Loucy (cell line): ENCODE data around the gene CREBRF.

Experiments used
- H2AFZ ChIP-seq: fragments of 200-600 bp; sonication (generic); 2 replicates; pipeline ENCODE4 v1.6.0; 2016; ENCODE audit warnings: antibody characterized with exemption, mild to moderate bottlenecking, low read length, moderate library complexity
- H3F3A ChIP-seq: fragments of 200-600 bp; 2 replicates; pipeline ENCODE4 v1.6.0; 2016; ENCODE audit warnings: antibody characterized with exemption, low read depth, mild to moderate bottlenecking
- H3K27me3 ChIP-seq: fragments of 200-600 bp; sonication (generic); 2 replicates; pipeline ENCODE4 v1.6.1; 2014; ENCODE audit warnings: low read length, mild to moderate bottlenecking; ENCODE audit not compliant: insufficient read depth, poor library complexity, severe bottlenecking
- H3K36me3 ChIP-seq: fragments of 200-600 bp; sonication (generic); 2 replicates; pipeline ENCODE4 v1.6.1; 2016; ENCODE audit warnings: low read length; ENCODE audit not compliant: insufficient read depth
- H3K4me1 ChIP-seq: fragments of 200-600 bp; sonication (generic); 2 replicates; pipeline ENCODE4 v1.5.1; 2014; ENCODE audit warnings: low read length, mild to moderate bottlenecking; ENCODE audit not compliant: insufficient read depth, poor library complexity, severe bottlenecking
- H3K4me2 ChIP-seq: fragments of 200-600 bp; sonication (generic); 2 replicates; pipeline ENCODE4 v1.6.0; 2014; ENCODE audit warnings: antibody characterized with exemption, low read length, low read depth, mild to moderate bottlenecking; ENCODE audit not compliant: poor library complexity, severe bottlenecking
- H3K4me3 ChIP-seq: fragments of 200-600 bp; sonication (generic); 2 replicates; pipeline ENCODE4 v1.5.1; 2014; ENCODE audit warnings: low read length, mild to moderate bottlenecking, mixed read lengths; ENCODE audit not compliant: poor library complexity, severe bottlenecking
- H3K79me2 ChIP-seq: fragments of 200-600 bp; sonication (generic); 2 replicates; pipeline ENCODE4 v1.6.1; 2014; ENCODE audit warnings: low read length; ENCODE audit not compliant: insufficient read depth
- H3K9ac ChIP-seq: fragments of 200-600 bp; sonication (generic); 2 replicates; pipeline ENCODE4 v1.6.0; 2014; ENCODE audit warnings: mild to moderate bottlenecking, low read depth, low read length, moderate library complexity; ENCODE audit not compliant: poor library complexity, severe bottlenecking
- H3K9me2 ChIP-seq: fragments of 200-600 bp; sonication (generic); replicated peaks from 2 replicates; pipeline ENCODE4 v1.6.1; 2016; ENCODE audit warnings: low read depth, low read length, mixed read lengths
- H3K9me3 ChIP-seq: fragments of 200-600 bp; sonication (generic); 2 replicates; pipeline ENCODE4 v1.6.1; 2014; ENCODE audit warnings: mild to moderate bottlenecking, antibody characterized with exemption, low read length, low read depth; ENCODE audit not compliant: insufficient read depth
- H4K20me1 ChIP-seq: fragments of 200-600 bp; sonication (generic); 2 replicates; pipeline ENCODE4 v1.6.0; 2014; ENCODE audit warnings: antibody characterized with exemption, low read length, mild to moderate bottlenecking; ENCODE audit not compliant: insufficient read depth, poor library complexity, severe bottlenecking
- CTCF ChIP-seq: fragments of 200-600 bp; sonication (generic); conservative IDR thresholded peaks from 2 replicates; pipeline ENCODE4 v1.5.1; 2014; ENCODE audit warnings: mild to moderate bottlenecking, antibody characterized with exemption, low read length
- EZH2phosphoT487 ChIP-seq: fragments of 200-600 bp; IDR thresholded peaks from 2 replicates; pipeline ENCODE4 v1.6.1; 2018; ENCODE audit warnings: antibody characterized with exemption, mild to moderate bottlenecking, moderate library complexity, borderline replicate concordance

Gene CREBRF

GRCh38 chr5:173055983-173056782 is at the start of gene CREBRF:
Gene CREBRF (plus strand): TSS chr5:173056352. CDS start chr5:173080776, 24,424 bp downstream.
- peak within 1 kb of the TSS; percentile 86 for H2AFZ ChIP-seq

GRCh38 chr5:173010021-173010420 is 46.1 kb upstream of the CREBRF start:
- H2AFZ ChIP-seq, result no peak overlapping the region
- no peaks in the 10 kb centered on the region for H3K27me3 ChIP-seq
- H3K9me3 ChIP-seq, result no peaks in the 10 kb centered on the region
- H3K9me2 ChIP-seq, result no peaks in the 10 kb centered on the region
- H3K4me2 ChIP-seq, result no peak overlapping the region
- H3K36me3 ChIP-seq, result no peaks in the 10 kb centered on the region
- TF ChIP-seq CTCF (no peak), EZH2phosphoT487 (no peak)
- H3K4me1 ChIP-seq, result no peaks in the 10 kb centered on the region
- peaks cover 4% of the 10 kb centered on the region for H4K20me1 ChIP-seq
- no peaks in the 10 kb centered on the region for H3F3A ChIP-seq
- H3K9ac ChIP-seq, result no peak overlapping the region
- H3K79me2 ChIP-seq, result peaks cover 55% of the 10 kb centered on the region
- H3K4me3 ChIP-seq, result no peak overlapping the region

More at GRCh38 chr5:173055983-173056782, at the start of gene CREBRF:
- Histone ChIP-seq H3K9me3 (no peaks in the 10 kb centered on the region), H3F3A (no peaks in the 10 kb centered on the region), H3K9me2 (no peaks in the 10 kb centered on the region), H4K20me1 (peaks cover 8% of the 10 kb centered on the region), H3K79me2 (0 out of 2 replicates have a peak, but pooled peaks cover 13% of the 10 kb centered on the region), H3K9ac (peak within 1 kb of the TSS; percentile 71), H3K27me3 (no peaks in the 10 kb centered on the region), H3K4me3 (peak within 1 kb of the TSS; percentile 82), H3K4me2 (peak within 1 kb of the TSS; percentile 81), H3K4me1 (peaks cover 5% of the 10 kb centered on the region), H3K36me3 (no peaks in the 10 kb centered on the region)
- no peak for TF ChIP-seq EZH2phosphoT487
- TF ChIP-seq CTCF, result no peak

- H3K9ac ChIP-seq, result no peak overlapping the region
- H2AFZ ChIP-seq, result no peak overlapping the region
- H3K9me2 ChIP-seq, result no peaks in the 10 kb centered on the region
- H3F3A ChIP-seq, result no peaks in the 10 kb centered on the region
- TF ChIP-seq EZH2phosphoT487, result no peak
- no peak for TF ChIP-seq CTCF
- H3K79me2 ChIP-seq, result peaks cover 49% of the 10 kb centered on the region
- H3K27me3 ChIP-seq, result no peaks in the 10 kb centered on the region
- no peaks in the 10 kb centered on the region for H3K4me1 ChIP-seq
- H3K9me3 ChIP-seq, result no peaks in the 10 kb centered on the region
- H3K4me2 ChIP-seq, result no peak overlapping the region
- no peaks in the 10 kb centered on the region for H3K36me3 ChIP-seq
- H3K4me3 ChIP-seq, result no peak overlapping the region
- peaks cover 8% of the 10 kb centered on the region for H4K20me1 ChIP-seq
Observed at GRCh38 chr5:173010547-173011464, 45.3 kb upstream of the CREBRF start.
